NCI-H2196 (cell line): ENCODE data around the gene TTC32.

Source experiments
- DNase-seq: peaks from one replicate; lab custom pipeline; 2025; ENCODE audit not compliant: unreplicated experiment; lab: John Stamatoyannopoulos, UW

Gene TTC32

GRCh38 chr2:19854596-19855541 lies 46.9 kb downstream of the TTC32 start:
- DNase-seq, result no peak

GRCh38 chr2:19851116-19851695 lies 50.6 kb downstream of the TTC32 start:
- DNase-seq, result no peak

DNA sequence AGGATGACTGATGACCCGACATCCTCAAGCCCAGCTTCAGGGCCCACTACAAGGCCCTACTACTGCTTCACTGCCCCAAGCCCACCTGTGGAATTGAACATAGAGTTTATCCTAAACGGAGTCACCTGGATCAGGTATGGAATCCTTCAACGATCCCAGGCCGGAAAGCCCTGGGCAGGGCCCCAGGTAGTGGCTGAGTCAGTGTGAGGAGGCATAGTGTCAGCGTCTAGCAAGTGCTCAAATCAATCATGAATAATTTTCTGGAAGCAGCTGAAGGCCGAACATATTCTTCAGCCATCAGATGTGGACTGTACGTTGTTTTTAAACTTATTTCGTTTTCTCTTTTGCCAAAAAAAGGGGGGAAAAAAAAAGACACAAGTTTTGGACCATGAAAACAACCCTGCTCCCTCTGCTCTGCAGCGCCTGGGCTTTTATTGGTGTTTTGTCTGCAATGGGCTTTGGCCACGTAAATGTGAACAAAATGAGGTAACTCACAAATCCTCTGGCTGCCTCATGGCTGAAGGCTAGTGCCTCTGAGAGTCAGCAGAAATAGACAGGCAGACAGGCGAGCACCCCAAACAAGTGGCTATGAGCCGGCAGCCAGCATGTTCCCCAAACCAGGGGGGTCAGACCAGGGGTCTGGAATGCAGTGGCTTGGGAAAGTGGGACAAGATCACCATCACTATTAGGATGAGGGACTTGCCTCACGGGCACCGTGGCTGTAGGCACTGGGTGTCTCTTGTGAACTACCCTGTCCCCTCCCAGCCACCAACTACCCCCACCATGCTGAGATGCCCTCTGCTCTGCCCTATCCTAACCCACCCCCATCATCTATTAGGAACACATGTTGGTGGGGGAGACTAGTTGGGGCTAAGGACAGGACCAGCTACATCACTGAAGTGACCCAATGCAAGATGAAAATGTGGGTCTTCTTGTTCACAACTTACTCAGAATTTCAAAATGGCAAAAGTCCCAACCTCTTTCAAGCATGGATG lies 51.4 kb downstream of the TTC32 start:
- DNase-seq, result no peak

DNA sequence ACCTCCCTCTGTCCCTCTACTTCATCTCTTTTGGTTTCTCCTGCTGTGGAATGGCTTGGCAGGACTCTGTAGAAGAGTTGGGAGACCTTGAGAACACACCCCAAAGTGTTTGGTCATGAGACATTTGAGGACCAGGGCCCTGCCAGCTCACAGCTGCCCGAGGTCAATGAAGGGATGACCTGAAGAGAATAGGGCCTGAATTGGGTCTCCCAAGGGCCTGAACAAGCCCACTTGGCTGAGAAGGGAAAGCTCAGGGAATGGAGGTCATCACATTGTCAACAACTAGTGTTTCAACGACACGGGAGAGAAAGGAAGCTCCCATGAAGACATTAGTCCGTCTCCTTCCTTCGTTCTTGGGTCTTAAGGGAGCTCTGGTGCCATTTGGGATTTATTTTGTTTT lies 52.8 kb downstream of the TTC32 start:
- DNase-seq, result no peak

DNA sequence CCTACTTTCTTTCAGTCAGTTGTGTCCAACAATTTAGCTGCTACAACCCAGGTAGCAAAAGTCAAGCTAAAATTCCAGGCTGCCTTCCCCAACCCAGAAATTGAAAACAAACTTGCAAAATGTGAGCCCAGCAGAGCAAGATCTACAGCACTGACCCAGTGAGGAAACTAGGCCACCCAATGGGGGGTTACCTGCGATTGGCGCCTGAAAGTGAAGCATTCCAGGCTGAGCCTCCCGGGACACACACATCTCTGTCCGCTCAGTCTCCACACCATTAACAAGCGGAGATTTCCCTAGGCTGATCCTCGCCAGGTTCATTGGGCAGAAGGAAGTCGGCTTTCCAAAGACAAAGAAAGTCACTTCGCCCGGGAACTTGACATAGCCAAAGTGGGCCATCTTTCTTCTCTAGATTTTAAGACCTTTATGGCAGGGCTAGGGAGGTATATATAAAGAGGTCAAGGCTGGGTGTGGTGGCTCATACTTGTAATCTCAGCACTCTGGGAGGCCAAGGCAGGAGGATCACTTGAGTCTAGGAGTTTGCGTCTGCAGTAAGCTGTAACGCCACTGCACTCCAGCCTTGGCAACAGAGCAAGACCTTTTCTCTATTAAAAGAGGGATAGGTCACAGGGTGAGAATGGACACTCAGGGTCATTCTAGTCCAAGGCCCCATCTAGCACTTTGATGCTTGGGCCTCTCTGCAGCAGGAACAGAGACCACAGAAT lies 53.6 kb downstream of the TTC32 start:
- no peak for DNase-seq

GRCh38 chr2:19847486-19847885 lies 54.3 kb downstream of the TTC32 start:
- no peak for DNase-seq
